Stimulated activated CD4-positive, alpha-beta T cell treated with anti-CD3 and anti-CD28 coated beads, TNF-alpha, amount 100 ng/mL, for 4 hours (primary cell): Measurements from ENCODE around the gene SPTBN1.
"Not testable (repeated sequence)": the region's sequence is repeated elsewhere in the genome, so short reads cannot be mapped to it uniquely, and the experiment has no call there.

Source experiments
- DNase-seq, 3 experiments: peaks; one replicate each; pipeline ENCODE4 v3.0.0-alpha.2; 2020; ENCODE audit warnings: low read depth in 3 of 3

SPTBN1 gene

DNA sequence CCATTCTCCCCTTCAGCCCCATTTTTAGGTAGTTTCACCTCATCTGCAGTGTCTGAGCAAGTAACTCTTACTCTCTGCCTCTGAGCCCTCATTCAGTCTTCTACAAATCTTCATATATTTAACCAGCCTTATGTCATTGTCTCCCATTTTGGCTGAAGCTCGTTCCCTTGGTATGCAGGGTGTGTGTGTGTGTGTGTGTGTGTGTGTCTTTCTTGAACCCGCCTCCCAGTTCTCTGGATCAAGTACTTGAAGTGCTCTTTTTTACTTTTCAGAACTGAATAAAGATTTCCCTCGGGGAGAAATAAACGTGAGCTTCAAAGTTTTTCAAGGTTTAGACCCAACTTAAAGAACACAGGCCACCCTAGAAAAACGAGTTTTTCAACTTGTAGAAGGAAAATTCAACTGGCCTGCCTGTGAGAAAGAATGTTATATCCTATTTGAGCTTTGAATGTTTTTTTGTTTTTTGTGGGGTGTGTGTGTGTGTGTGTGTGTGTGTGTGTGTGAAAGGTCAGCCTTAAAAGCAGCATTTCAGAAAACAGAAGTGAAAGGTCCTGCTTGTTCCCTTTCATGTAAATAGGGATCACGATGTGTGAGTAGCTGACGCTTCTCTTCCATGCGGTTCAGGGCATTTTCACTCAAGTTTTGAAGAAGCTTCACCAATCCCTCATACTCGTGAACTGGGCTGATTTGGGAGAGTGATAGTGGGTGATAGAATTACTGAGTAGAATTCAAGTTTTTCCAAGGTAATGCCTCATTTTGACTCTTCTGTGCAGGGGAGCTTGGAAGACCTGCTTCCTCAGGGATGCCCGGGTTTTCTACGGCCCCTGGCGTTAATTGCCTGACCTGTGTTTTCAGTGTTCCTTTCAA is 216.7 kb downstream of the SPTBN1 start:
- no peak for DNase-seq

GRCh38 chr2:54673501-54673998 is 217.4 kb downstream of the SPTBN1 start:
- DNase-seq = no peak

GRCh38 chr2:54675281-54675680 is 219.2 kb downstream of the SPTBN1 start:
- DNase-seq = no peak

DNA sequence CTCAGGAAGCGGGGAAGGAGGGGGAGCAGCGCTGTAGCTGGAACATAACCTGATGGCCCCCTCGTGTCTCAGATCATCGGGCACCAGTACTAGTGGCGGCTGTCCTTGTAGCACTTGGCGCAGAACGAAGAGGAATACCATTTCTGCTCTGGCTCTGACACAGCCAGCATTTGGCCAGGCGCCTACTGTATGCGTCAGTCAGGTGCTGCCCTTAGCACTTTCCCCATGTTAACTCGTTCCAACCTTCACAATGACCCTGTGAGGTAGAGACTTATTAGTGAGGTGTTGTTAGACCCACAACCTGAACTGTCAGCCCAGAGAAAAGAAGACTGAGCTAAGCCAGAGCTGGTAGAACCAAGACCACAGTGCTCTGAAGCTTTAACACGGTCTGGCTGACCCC is 219.6 kb downstream of the SPTBN1 start:
- DNase-seq = no peak

GRCh38 chr2:54676656-54677055 is 220.5 kb downstream of the SPTBN1 start:
- DNase-seq = no peak

- DNase-seq = no peak
Measured at GRCh38 chr2:54677476-54678265, 221.5 kb downstream of the SPTBN1 start.

DNA sequence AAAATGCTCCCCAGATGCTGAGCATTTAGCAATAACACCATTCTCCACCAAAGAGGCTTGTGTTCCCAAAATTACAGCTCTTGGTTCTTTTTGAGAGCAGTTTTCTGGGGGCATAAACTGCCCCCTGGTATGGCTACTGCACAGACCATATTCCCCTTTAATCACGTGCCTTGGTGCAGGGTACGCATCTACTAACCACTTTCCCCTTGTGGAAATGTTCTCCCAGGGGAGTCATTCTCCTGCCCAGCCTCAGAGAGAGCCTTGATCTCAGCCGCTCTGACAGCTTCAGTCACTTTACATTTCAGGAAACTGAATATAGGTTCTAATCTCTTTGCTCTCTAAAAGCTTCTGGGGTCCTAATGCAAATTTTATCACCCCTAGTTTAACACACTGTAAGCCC is 222.6 kb downstream of the SPTBN1 start:
- DNase-seq = no peak

GRCh38 chr2:54680397-54681041 is 224.4 kb downstream of the SPTBN1 start:
- DNase-seq = no peak

- DNase-seq = no peak
Measured at GRCh38 chr2:54681416-54681815, 225.3 kb downstream of the SPTBN1 start.

DNA sequence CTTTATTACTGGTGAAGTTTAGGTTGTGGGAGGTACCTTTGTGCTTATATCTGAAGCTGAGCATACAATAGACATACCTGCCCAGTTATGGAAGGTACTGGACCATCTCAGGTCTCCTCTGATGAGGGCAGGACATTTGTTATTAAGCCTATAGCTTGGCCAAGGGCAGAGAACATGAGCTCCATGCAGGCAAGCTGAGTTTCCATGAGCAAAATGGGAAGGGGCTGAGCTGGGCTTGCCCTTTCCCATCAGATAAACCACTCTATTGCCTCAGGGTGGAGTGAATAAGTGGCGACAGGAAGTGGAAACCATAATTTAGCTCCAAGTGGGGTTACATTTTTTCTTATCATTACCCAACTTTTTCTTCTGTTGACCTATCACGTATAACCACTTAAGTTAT is 227.5 kb downstream of the SPTBN1 start:
- no peak for DNase-seq

- no peak for DNase-seq
Measured at GRCh38 chr2:54685263-54685775, 229.2 kb downstream of the SPTBN1 start.

GRCh38 chr2:54687595-54688152 is 231.5 kb downstream of the SPTBN1 start:
- no peak for DNase-seq

DNA sequence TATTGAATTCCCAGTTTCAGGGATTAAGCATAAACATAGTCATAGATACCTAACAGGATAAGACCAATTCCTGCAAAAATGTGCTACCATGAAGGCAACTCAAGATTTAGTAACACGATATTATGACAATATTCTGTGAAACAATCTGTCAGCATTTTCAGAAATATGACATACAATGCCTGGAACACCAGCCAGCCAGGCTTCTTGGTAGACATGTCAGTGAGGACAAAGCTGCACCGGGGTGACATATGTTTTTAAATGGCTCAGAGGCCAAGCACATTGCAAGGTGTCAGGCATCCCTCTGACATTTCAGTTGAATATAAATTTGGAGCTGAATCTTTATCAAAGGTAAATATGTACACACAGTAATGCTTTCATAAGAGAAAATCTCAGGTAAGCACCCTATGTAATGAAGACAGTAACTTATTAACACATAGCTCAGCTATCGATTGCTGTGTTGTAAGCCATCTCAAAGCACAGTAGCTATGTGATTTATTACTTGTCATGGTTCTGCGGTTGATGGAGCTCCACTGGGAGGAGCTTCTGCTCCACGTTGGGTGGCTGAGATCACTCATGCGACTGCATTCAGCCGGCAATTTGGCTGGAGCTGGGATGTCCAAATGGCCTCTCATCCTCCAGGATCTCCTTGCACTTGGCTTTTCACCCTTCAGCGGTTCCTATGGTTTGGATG is 235.5 kb downstream of the SPTBN1 start:
- no peak for DNase-seq

- DNase-seq = no peak
Measured at GRCh38 chr2:54692556-54692955, 236.4 kb downstream of the SPTBN1 start.

DNA sequence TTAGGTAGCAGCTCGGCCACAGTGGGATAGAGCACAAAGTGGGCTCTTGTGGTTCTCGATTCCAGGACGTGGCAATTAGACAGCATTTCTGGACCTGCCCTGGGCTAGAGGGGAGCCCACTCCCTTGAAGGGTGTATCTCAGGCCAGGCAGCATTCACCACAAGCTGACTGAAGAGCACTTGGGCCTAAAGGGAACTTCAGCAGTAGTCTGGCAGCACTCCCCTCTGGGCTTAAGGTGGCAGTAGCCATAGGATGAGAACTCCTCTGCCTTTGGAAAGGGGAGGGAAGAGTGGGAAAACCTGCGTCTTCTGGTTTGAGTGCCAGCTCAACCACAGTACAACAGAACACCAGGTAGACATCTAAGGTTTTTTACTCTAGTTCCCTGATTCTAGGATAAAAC is 239.3 kb downstream of the SPTBN1 start:
- no peak for DNase-seq

GRCh38 chr2:54697934-54698333 is 241.8 kb downstream of the SPTBN1 start:
- DNase-seq = no peak

- not testable (repeated sequence) for DNase-seq
Measured at GRCh38 chr2:54698926-54699325, 242.8 kb downstream of the SPTBN1 start.

GRCh38 chr2:54699665-54700064 is 243.5 kb downstream of the SPTBN1 start:
- DNase-seq = no peak

GRCh38 chr2:54701029-54701428 is 244.9 kb downstream of the SPTBN1 start:
- no peak for DNase-seq

DNA sequence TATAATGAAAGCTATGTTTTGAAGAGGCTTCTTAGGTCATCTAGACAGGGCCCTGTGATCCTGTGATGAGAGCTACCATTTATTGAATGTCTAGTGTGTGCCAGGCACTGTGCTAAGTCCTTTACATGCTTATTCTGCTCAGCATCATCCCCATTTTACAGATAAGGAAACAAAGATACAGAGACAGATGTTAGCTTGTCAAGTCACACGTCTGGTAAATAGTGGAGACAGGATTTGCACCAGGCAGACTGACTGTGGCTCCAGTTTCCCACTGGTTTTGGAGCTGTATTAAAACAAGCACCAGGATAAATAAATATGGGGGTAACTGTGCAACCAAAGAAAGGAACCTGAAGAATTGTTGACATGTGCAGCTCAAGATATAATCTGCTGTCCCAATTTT is 248.1 kb downstream of the SPTBN1 start:
- no peak for DNase-seq
